DOHH2 (cell line): ENCODE results near the gene REXO1.

Experiments used
- CTCF ChIP-seq: fragments of 200-600 bp; sonication (generic); IDR thresholded peaks from one replicate; pipeline ENCODE4 v1.5.1; 2014; ENCODE audit warnings: antibody characterized with exemption, mild to moderate bottlenecking, low read depth, low read length; ENCODE audit not compliant: poor library complexity, severe bottlenecking
- EZH2phosphoT487 ChIP-seq: fragments of 200-600 bp; sonication (generic); IDR thresholded peaks from 2 replicates; pipeline ENCODE4 v1.6.1; 2017; ENCODE audit warnings: borderline replicate concordance, mild to moderate bottlenecking, antibody characterized with exemption, low read length, moderate library complexity, mixed read lengths

- TF ChIP-seq CTCF: no peak
- no peak for TF ChIP-seq EZH2phosphoT487
These were observed 51.7 kb downstream of the REXO1 start for GRCh38 chr19:1796395-1797142.
